HPDE6-E6E7 (cell line): Measurements from ENCODE around the gene PPID.
"Not testable (repeated sequence)": the region's sequence is repeated elsewhere in the genome, so short reads cannot be mapped to it uniquely, and the experiment has no call there.

Experiments
- DNase-seq: peaks from one replicate; pipeline ENCODE4 v3.0.0; 2011; ENCODE audit warnings: missing footprints; ENCODE audit errors: extremely low spot score

The PPID gene

GRCh38 chr4:158738866-158739265, 15.7 kb upstream of the PPID start:
- DNase-seq = no peak

- peak; percentile 52 for DNase-seq
Observed at GRCh38 chr4:158729716-158730559, 6.7 kb upstream of the PPID start.

GRCh38 chr4:158728236-158728635, 5.0 kb upstream of the PPID start:
- DNase-seq = no peak

GRCh38 chr4:158726633-158727032, 3.4 kb upstream of the PPID start:
- DNase-seq = no peak

- DNase-seq = no peak
Observed at GRCh38 chr4:158724637-158725036, 1.4 kb upstream of the PPID start.

GRCh38 chr4:158722291-158722916, 792 bp downstream of the PPID start:
- DNase-seq = no peak

GRCh38 chr4:158721680-158722079, 1.5 kb downstream of the PPID start:
- DNase-seq = no peak

GRCh38 chr4:158715802-158716201, 7.4 kb downstream of the PPID start:
- no peak for DNase-seq

GRCh38 chr4:158714937-158715336, 8.3 kb downstream of the PPID start:
- no peak for DNase-seq

- DNase-seq = not testable (repeated sequence)
Observed at GRCh38 chr4:158712622-158713021, 10.6 kb downstream of the PPID start.

- peak; percentile 2 for DNase-seq
Observed at GRCh38 chr4:158710814-158711213, 12.4 kb downstream of the PPID start.

- no peak for DNase-seq
Observed at GRCh38 chr4:158704274-158704673, 18.9 kb downstream of the PPID start.

- DNase-seq = no peak
Observed at GRCh38 chr4:158688813-158689212, 34.4 kb downstream of the PPID start.

GRCh38 chr4:158682066-158682465, 41.1 kb downstream of the PPID start:
- no peak for DNase-seq

- no peak for DNase-seq
Observed at GRCh38 chr4:158681629-158682028, 41.6 kb downstream of the PPID start.

GRCh38 chr4:158678767-158679166, 44.4 kb downstream of the PPID start:
- no peak for DNase-seq

- no peak for DNase-seq
Observed at GRCh38 chr4:158676076-158676475, 47.1 kb downstream of the PPID start.

GRCh38 chr4:158673633-158674032, 49.6 kb downstream of the PPID start:
- DNase-seq = no peak

- peak; percentile 98 for DNase-seq
Observed at GRCh38 chr4:158671915-158672806, 51.0 kb downstream of the PPID start, which contains the start of gene ETFDH. ETFDH (plus strand) TSS chr4:158672296; CDS start chr4:158672457, 161 bp downstream.

GRCh38 chr4:158671665-158671914, 51.6 kb downstream of the PPID start, which contains the start of gene C4orf46:
C4orf46 (minus strand) TSS chr4:158671887; CDS start chr4:158671801, 86 bp downstream.
- DNase-seq = no peak

GRCh38 chr4:158670975-158671664, 52.1 kb downstream of the PPID start:
- peak; percentile 46 for DNase-seq

GRCh38 chr4:158669310-158669709, 53.9 kb downstream of the PPID start:
- no peak for DNase-seq
